Measurements from ENCODE around the gene RWDD4. TPM values are rescaled to one million over a fixed set of nuclear protein-coding genes. Genes with fewer than 3 reads are reported as not detected.
A peak's percentile ranks its signal among the peaks of the same experiment; 100 is the strongest.

The RWDD4 gene
- total RNA-seq: 10 to 100 TPM; 23.0 to 26.3 TPM

DNA sequence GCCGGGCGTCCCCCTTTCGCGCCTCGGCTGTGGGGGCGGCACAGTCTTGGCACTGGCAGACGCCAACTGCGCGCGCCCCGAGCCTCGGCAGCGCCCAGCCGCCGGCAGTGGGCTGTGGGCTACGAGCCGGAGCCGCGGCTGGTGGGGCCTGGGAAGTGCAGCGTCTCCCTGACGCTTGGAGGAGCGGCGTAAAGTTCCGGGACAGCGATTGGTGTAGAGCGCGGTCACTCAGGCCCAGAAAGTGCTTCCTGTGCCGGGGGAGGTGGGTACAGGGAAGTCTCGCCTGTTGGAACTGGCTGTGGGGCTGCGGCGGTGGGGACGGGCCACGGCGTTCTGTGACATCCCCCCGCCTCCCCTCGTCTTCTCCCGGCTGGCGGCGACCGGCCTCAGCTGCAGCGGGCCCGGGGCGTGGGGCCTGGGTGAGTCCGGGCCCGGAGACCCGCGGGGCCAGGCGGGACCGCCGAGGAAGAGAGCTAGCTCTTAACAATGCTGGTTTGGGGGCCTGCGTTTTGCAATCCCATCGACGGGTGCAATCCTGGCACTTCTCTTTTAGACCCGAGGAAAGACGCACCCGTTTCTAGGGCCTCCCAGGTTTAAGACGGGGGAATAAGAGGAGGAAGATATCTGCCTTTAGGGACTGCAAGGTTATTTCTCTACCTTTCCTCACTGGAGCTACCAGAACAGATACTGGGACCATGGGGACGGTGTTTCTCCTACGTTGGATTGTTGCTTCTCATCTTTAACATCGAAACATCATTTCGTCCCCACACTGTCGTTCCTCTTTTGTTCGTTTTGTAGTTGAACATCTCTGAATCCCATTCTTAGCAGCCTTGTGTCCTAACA lies at the start of gene RWDD4, which contains the start of gene TRAPPC11:
Gene RWDD4 (minus strand): TSS at position 157 of the 843 bp plus-strand sequence. CDS start 233 bp downstream, outside the sequence.
Gene TRAPPC11 (plus strand): TSS at position 265 of the 843 bp plus-strand sequence. CDS start 4,575 bp downstream, outside the sequence.
- DNase-seq: peak; percentile 96
- Mint-ChIP-seq H3K9me3 (no peaks in the 10 kb centered on the region), H3K36me3 (peaks cover 7% of the 10 kb centered on the region)

GRCh38 chr4:183702492-183702891 lies 43.5 kb upstream of the RWDD4 start:
- Mint-ChIP-seq H3K36me3 (peaks cover 33% of the 10 kb centered on the region), H3K4me3 (no peak overlapping the region), H3K27ac (no peak overlapping the region), H3K27me3 (no peaks in the 10 kb centered on the region), H3K4me1 (no peaks in the 10 kb centered on the region), H3K9me3 (peaks cover 3% of the 10 kb centered on the region)
- no peak for DNase-seq

More for the DNA sequence above, at the start of gene RWDD4, which contains the start of gene TRAPPC11:
- Mint-ChIP-seq H3K4me1 (peaks cover 35% of the 10 kb centered on the region), H3K27me3 (no peaks in the 10 kb centered on the region), H3K27ac (peak within 1 kb of the TSS; percentile 95), H3K4me3 (peak within 1 kb of the TSS; percentile 88)

- Mint-ChIP-seq H3K27me3 (no peaks in the 10 kb centered on the region), H3K36me3 (peaks cover 37% of the 10 kb centered on the region), H3K9me3 (peaks cover 3% of the 10 kb centered on the region), H3K4me3 (no peak overlapping the region), H3K4me1 (no peaks in the 10 kb centered on the region), H3K27ac (no peak overlapping the region)
- no peak for DNase-seq
These were observed 41.4 kb upstream of the RWDD4 start for GRCh38 chr4:183700407-183700806.

DNA sequence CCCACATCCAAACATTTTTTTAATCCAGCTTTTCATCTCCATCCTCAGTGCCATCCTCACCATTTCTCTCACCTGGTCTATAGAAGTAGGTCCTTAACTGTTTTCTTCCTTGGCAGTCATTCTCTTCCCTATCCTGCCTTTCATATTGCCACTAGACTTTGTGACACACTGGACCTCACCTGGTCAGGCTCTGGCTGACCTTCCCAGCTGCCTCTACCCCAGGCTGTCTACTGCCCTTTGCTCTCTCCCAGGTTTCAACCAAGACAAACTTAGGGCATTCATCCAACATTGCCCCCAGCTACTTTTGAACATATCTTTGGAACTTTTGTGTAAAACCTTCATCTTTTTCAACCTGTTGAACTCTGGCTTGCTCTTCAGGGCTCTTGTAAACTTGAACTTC lies 39.9 kb upstream of the RWDD4 start:
- H3K4me1 Mint-ChIP-seq: no peaks in the 10 kb centered on the region
- H3K27ac Mint-ChIP-seq: no peak overlapping the region
- H3K36me3 Mint-ChIP-seq: peaks cover 34% of the 10 kb centered on the region
- H3K27me3 Mint-ChIP-seq: no peaks in the 10 kb centered on the region
- no peak for DNase-seq
- peaks cover 3% of the 10 kb centered on the region for H3K9me3 Mint-ChIP-seq
- H3K4me3 Mint-ChIP-seq: no peak overlapping the region

- Mint-ChIP-seq H3K4me3 (no peak overlapping the region), H3K27me3 (no peaks in the 10 kb centered on the region), H3K36me3 (peaks cover 18% of the 10 kb centered on the region), H3K27ac (no peak overlapping the region), H3K4me1 (peaks cover 3% of the 10 kb centered on the region), H3K9me3 (no peaks in the 10 kb centered on the region)
- no peak for DNase-seq
These were observed 32.9 kb upstream of the RWDD4 start for GRCh38 chr4:183691897-183692296.

- no peaks in the 10 kb centered on the region for H3K27me3 Mint-ChIP-seq
- DNase-seq: no peak
- peaks cover 3% of the 10 kb centered on the region for H3K4me1 Mint-ChIP-seq
- H3K36me3 Mint-ChIP-seq: peaks cover 17% of the 10 kb centered on the region
- no peaks in the 10 kb centered on the region for H3K9me3 Mint-ChIP-seq
- no peak overlapping the region for H3K4me3 Mint-ChIP-seq
- H3K27ac Mint-ChIP-seq: no peak overlapping the region
These were observed 32.0 kb upstream of the RWDD4 start for GRCh38 chr4:183691006-183691405.

DNA sequence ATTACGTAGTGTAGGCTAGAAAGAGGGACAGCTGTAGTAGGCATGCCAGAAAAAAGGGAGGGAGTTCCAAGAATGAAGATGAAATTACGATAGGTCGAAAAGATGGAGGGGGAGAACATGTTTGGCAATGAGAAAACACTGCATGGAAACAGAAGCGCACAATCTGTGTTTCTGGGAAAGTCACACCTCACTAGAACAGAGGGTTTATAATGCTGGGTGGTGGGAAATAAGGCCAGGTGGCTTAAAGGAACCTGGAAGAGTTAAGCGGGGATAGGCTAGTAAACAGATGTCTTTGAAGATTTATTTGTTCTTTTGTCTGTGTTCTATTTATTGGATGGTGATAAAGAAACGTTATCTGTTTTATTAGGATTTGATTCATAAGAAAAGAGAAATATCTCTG lies 29.2 kb upstream of the RWDD4 start:
- no peaks in the 10 kb centered on the region for H3K9me3 Mint-ChIP-seq
- no peak for DNase-seq
- H3K27ac Mint-ChIP-seq: no peak overlapping the region
- no peak overlapping the region for H3K4me3 Mint-ChIP-seq
- H3K27me3 Mint-ChIP-seq: no peaks in the 10 kb centered on the region
- peaks cover 3% of the 10 kb centered on the region for H3K4me1 Mint-ChIP-seq
- H3K36me3 Mint-ChIP-seq: peaks cover 8% of the 10 kb centered on the region

GRCh38 chr4:183686461-183686860 lies 27.5 kb upstream of the RWDD4 start:
- no peak overlapping the region for H3K4me3 Mint-ChIP-seq
- H3K27ac Mint-ChIP-seq: no peak overlapping the region
- H3K27me3 Mint-ChIP-seq: no peaks in the 10 kb centered on the region
- peaks cover 3% of the 10 kb centered on the region for H3K4me1 Mint-ChIP-seq
- H3K9me3 Mint-ChIP-seq: no peaks in the 10 kb centered on the region
- peaks cover 8% of the 10 kb centered on the region for H3K36me3 Mint-ChIP-seq
- DNase-seq: no peak

GRCh38 chr4:183681119-183681518 lies 22.1 kb upstream of the RWDD4 start:
- Mint-ChIP-seq H3K27ac (no peak overlapping the region), H3K27me3 (no peaks in the 10 kb centered on the region), H3K9me3 (no peaks in the 10 kb centered on the region), H3K36me3 (peaks cover 6% of the 10 kb centered on the region), H3K4me1 (no peaks in the 10 kb centered on the region), H3K4me3 (no peak overlapping the region)
- DNase-seq: no peak

DNA sequence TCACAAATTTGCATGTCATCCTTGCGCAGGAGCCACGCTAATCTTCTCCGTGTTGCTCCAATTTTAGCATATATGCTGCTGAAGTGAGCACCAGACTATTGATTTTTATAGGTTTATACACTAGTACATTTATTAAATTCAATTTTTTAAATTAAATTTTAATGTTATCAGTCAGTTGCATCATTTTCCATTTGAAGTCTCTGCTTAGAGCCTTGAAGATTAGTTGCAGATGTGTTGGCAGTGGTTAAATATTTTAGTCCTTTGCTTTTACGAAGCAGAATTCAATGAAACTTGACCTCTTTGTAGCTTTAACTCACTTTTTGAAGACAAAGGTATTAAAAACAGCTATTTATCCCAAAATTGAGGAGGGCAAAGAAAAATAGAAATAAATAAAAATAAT lies 16.6 kb upstream of the RWDD4 start:
- no peak for DNase-seq
- no peaks in the 10 kb centered on the region for H3K27me3 Mint-ChIP-seq
- no peak overlapping the region for H3K27ac Mint-ChIP-seq
- no peaks in the 10 kb centered on the region for H3K9me3 Mint-ChIP-seq
- H3K4me3 Mint-ChIP-seq: no peak overlapping the region
- peaks cover 8% of the 10 kb centered on the region for H3K36me3 Mint-ChIP-seq
- H3K4me1 Mint-ChIP-seq: no peaks in the 10 kb centered on the region

- no peak for DNase-seq
- Mint-ChIP-seq H3K9me3 (no peaks in the 10 kb centered on the region), H3K4me1 (no peaks in the 10 kb centered on the region), H3K27ac (no peak overlapping the region), H3K4me3 (no peak overlapping the region), H3K27me3 (no peaks in the 10 kb centered on the region), H3K36me3 (peaks cover 6% of the 10 kb centered on the region)
These were observed 15.2 kb upstream of the RWDD4 start for GRCh38 chr4:183674153-183674552.

DNA sequence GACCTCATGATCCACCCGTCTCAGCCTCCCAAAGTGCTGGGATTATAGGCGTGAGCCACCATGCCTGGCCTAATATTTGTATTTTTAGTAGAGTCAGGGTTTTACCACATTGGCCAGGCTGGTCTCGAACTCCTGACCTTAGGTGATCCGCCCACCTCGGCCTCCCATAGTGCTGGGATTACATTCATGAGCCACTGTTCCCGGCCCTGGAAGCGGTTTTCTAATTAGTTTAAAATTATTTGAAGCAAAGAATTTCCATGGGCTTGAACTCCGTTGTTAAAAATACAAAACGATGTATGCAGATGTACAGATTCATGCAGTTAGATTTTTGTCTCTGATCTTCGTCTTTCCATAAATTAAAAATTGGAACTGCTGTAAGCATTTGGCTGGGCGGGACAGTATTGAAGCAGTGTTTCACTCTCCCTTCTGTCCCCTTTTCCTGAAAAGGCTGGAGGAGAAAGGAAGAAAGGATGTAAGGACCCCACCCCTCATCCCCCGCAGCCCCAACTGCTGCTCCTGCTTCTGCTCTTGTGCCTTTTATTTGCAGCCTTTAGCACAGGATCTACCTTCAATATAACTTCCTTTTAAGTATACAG lies 12.1 kb upstream of the RWDD4 start:
- DNase-seq: no peak
- Mint-ChIP-seq H3K4me3 (no peak overlapping the region), H3K27me3 (no peaks in the 10 kb centered on the region), H3K27ac (no peak overlapping the region), H3K9me3 (no peaks in the 10 kb centered on the region), H3K36me3 (peaks cover 4% of the 10 kb centered on the region), H3K4me1 (no peaks in the 10 kb centered on the region)

GRCh38 chr4:183670251-183670650 lies 11.3 kb upstream of the RWDD4 start:
- no peaks in the 10 kb centered on the region for H3K9me3 Mint-ChIP-seq

GRCh38 chr4:183666088-183666487 lies 7.1 kb upstream of the RWDD4 start:
- Mint-ChIP-seq H3K36me3 (peaks cover 8% of the 10 kb centered on the region), H3K4me1 (peaks cover 4% of the 10 kb centered on the region), H3K27me3 (no peaks in the 10 kb centered on the region), H3K9me3 (no peaks in the 10 kb centered on the region), H3K27ac (no peak overlapping the region), H3K4me3 (no peak overlapping the region)
- DNase-seq: no peak

More at GRCh38 chr4:183670251-183670650, 11.3 kb upstream of the RWDD4 start:
- Mint-ChIP-seq H3K27me3 (no peaks in the 10 kb centered on the region), H3K36me3 (peaks cover 6% of the 10 kb centered on the region), H3K27ac (no peak overlapping the region), H3K4me1 (no peaks in the 10 kb centered on the region), H3K4me3 (no peak overlapping the region)
- DNase-seq: no peak

DNA sequence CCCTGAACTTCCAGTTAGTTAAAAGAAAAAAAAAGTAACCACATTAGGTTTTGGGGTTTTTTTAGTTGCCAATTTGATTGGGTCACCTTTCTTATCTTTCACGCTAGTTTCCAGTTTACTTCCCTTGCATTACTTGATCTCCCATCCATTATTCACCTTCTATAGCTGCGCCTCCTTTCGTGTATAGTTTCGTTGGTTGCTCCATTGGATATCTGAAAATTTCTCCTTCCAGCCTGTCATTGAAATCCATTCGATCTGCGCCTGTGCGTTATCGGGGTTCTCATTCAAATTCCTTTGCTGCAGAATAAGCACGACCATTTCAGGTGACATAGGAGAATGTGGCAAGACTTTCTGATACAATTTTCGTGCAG lies 872 bp upstream of the RWDD4 start:
- H3K27me3 Mint-ChIP-seq: no peaks in the 10 kb centered on the region
- no peaks in the 10 kb centered on the region for H3K9me3 Mint-ChIP-seq
- peaks cover 35% of the 10 kb centered on the region for H3K4me1 Mint-ChIP-seq
- H3K36me3 Mint-ChIP-seq: peaks cover 7% of the 10 kb centered on the region
- peak overlapping the region; percentile 88 for H3K4me3 Mint-ChIP-seq
- DNase-seq: no peak
- peak overlapping the region; percentile 76 for H3K27ac Mint-ChIP-seq
